Neural cell (in vitro differentiated cells): ENCODE results near the gene RASAL2. TPM values are rescaled to one million over a fixed set of nuclear protein-coding genes. Genes with fewer than 3 reads are reported as not detected.

ENCODE experiments used
- H2AFZ ChIP-seq: fragments of 200-600, 300-800 bp; sonication (generic), shearing (Covaris generic); 2 replicates; pipeline ENCODE4 v1.6.0; 2014; ENCODE audit warnings: low read depth, mild to moderate bottlenecking, antibody characterized with exemption, low read length, moderate library complexity
- H3F3A ChIP-seq: fragments of 200-600 bp; shearing (Covaris generic); 2 replicates; pipeline ENCODE4 v1.6.1; 2016; ENCODE audit warnings: mild to moderate bottlenecking, moderate library complexity, mixed read lengths, antibody characterized with exemption, low read length; ENCODE audit not compliant: insufficient read depth, poor library complexity, severe bottlenecking
- H3K27ac ChIP-seq: fragments of 200-600, 300-800 bp; sonication (generic), shearing (Covaris generic); 2 replicates; pipeline ENCODE4 v1.5.1; 2014; ENCODE audit warnings: mild to moderate bottlenecking, low read length, moderate library complexity
- H3K27me3 ChIP-seq: fragments of 300-800, 200-600 bp; sonication (generic), shearing (Covaris generic); 2 replicates; pipeline ENCODE4 v1.6.0; 2014; ENCODE audit warnings: mild to moderate bottlenecking, low read depth, low read length, moderate library complexity; ENCODE audit not compliant: insufficient read depth
- H3K36me3 ChIP-seq: fragments of 300-800, 200-600 bp; sonication (generic), shearing (Covaris generic); 2 replicates; pipeline ENCODE4 v1.5.1; 2014; ENCODE audit warnings: mild to moderate bottlenecking, antibody characterized with exemption, low read length, moderate library complexity; ENCODE audit not compliant: insufficient read depth
- H3K4me2 ChIP-seq: fragments of 300-800, 200-600 bp; sonication (generic), shearing (Covaris generic); 2 replicates; pipeline ENCODE4 v1.6.0; 2014; ENCODE audit warnings: mild to moderate bottlenecking, low read length
- H3K4me3 ChIP-seq: fragments of 300-800, 200-600 bp; sonication (generic), shearing (Covaris generic); 2 replicates; pipeline ENCODE4 v1.5.1; 2014; ENCODE audit warnings: mild to moderate bottlenecking, low read length, moderate library complexity
- H3K79me2 ChIP-seq: fragments of 200-600 bp; shearing (Covaris generic); replicated peaks from 2 replicates; pipeline ENCODE4 v1.6.0; 2014; ENCODE audit warnings: mild to moderate bottlenecking, low read length, moderate library complexity; ENCODE audit not compliant: insufficient read depth
- H3K9ac ChIP-seq: fragments of 300-800, 200-600 bp; sonication (generic), shearing (Covaris generic); 2 replicates; pipeline ENCODE4 v1.6.1; 2016; ENCODE audit warnings: mild to moderate bottlenecking, low read length, mixed read lengths
- H3K9me2 ChIP-seq: fragments of 200-600 bp; shearing (Covaris generic); 2 replicates; pipeline ENCODE4 v1.6.1; 2016; ENCODE audit warnings: mild to moderate bottlenecking, low read length, mixed read lengths; ENCODE audit not compliant: insufficient read depth
- H3K9me3 ChIP-seq: fragments of 200-600, 300-800 bp; sonication (generic), shearing (Covaris generic); 2 replicates; pipeline ENCODE4 v1.6.1; 2016; ENCODE audit warnings: mild to moderate bottlenecking, mixed run types, low read length, moderate library complexity, mixed read lengths
- H4K20me1 ChIP-seq: fragments of 200-600 bp; shearing (Covaris generic); 2 replicates; pipeline ENCODE4 v1.6.1; 2016; ENCODE audit warnings: mild to moderate bottlenecking, mixed run types; ENCODE audit not compliant: insufficient read depth
- EP300 ChIP-seq: fragments of 450-650 bp; conservative IDR thresholded peaks from 2 replicates; pipeline ENCODE4 v1.6.1; 2014; ENCODE audit warnings: antibody characterized with exemption, mild to moderate bottlenecking, moderate library complexity; ENCODE audit not compliant: poor library complexity, severe bottlenecking
- EZH2 ChIP-seq: fragments of 200-600, 300-800 bp; shearing (Covaris generic), sonication (generic); IDR thresholded peaks from 2 replicates; pipeline ENCODE4 v1.6.1; 2014; ENCODE audit warnings: antibody characterized with exemption, low read length, borderline replicate concordance, mild to moderate bottlenecking; ENCODE audit not compliant: insufficient read depth, poor library complexity, severe bottlenecking
- MXI1 ChIP-seq: fragments of 450-650 bp; conservative IDR thresholded peaks from 2 replicates; pipeline ENCODE4 v1.6.1; 2014; ENCODE audit warnings: antibody characterized with exemption, mild to moderate bottlenecking; ENCODE audit not compliant: poor library complexity, severe bottlenecking
- POLR2AphosphoS5 ChIP-seq: IDR thresholded peaks from 2 replicates; pipeline ENCODE4 v1.6.1; 2012
- RAD21 ChIP-seq: fragments of 450-650 bp; conservative IDR thresholded peaks from 2 replicates; pipeline ENCODE4 v1.6.1; 2014; ENCODE audit warnings: antibody characterized with exemption, mild to moderate bottlenecking, moderate library complexity
- REST ChIP-seq: IDR thresholded peaks from 2 replicates; pipeline ENCODE4 v1.6.1; 2012; ENCODE audit warnings: borderline replicate concordance
- SMC3 ChIP-seq: fragments of 450-650 bp; conservative IDR thresholded peaks from 2 replicates; pipeline ENCODE4 v1.6.1; 2014; ENCODE audit warnings: antibody characterized with exemption, mild to moderate bottlenecking, moderate library complexity; ENCODE audit not compliant: poor library complexity
- TAF1 ChIP-seq: IDR thresholded peaks from 2 replicates; pipeline ENCODE4 v1.6.1; 2012; ENCODE audit warnings: low read depth
- polyA plus RNA-seq: library from polyadenylated mRNA; depleted of rRNA; stranded (reverse); fragments of >200 nt; gene quantifications from 2 replicates; pipeline ENCODE4 v1.2.3, GENCODE V29; 2014
- TF ChIP-seq, protein P1 (sequence below): fragments of 450-650 bp; IDR thresholded peaks from 2 replicates; pipeline ENCODE4 v1.5.1; 2014; ENCODE audit warnings: antibody characterized with exemption, mild to moderate bottlenecking, moderate library complexity; ENCODE audit not compliant: poor library complexity, severe bottlenecking

The RASAL2 gene
- polyA plus RNA-seq, 1 donor from 2014 or later = 73.3 TPM

DNA sequence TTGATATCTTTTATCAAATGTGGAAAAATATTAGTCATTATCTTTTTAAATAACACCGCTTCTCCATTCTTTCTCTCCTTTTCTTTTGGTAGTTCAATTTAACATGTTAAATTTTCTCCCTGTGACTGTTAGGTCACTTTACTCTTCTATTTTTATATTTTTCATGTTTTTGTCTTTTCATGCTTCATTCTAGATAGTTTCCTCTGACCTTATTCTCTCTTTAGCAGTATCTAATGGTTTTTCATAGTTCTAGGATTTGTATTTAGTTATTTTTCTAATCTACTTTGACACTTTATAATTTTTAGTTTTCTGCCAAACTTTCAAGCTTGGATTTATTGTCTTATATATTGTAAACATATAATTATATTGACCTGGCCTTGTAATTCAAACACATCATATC lies 116.0 kb downstream of the RASAL2 start:
- H3K27me3 ChIP-seq = no peaks in the 10 kb centered on the region
- no peak overlapping the region for H3K4me2 ChIP-seq
- no peak overlapping the region for H2AFZ ChIP-seq
- H3K27ac ChIP-seq = no peak overlapping the region
- H3K9me2 ChIP-seq = no peaks in the 10 kb centered on the region
- peaks cover 6% of the 10 kb centered on the region for H3K9me3 ChIP-seq
- no peaks in the 10 kb centered on the region for H3K79me2 ChIP-seq
- H3K4me3 ChIP-seq = no peak overlapping the region
- H3K36me3 ChIP-seq = peaks cover 5% of the 10 kb centered on the region
- H3K9ac ChIP-seq = no peak overlapping the region
- no peaks in the 10 kb centered on the region for H3F3A ChIP-seq
- no peak for TF ChIP-seq EP300
- no peak for TF ChIP-seq SMC3
- TF ChIP-seq MXI1 = no peak
- TF ChIP-seq RAD21 = no peak
- TF ChIP-seq REST = no peak
- TF ChIP-seq POLR2AphosphoS5 = no peak
- TF ChIP-seq EZH2 = no peak
- TF ChIP-seq, protein P1, sequence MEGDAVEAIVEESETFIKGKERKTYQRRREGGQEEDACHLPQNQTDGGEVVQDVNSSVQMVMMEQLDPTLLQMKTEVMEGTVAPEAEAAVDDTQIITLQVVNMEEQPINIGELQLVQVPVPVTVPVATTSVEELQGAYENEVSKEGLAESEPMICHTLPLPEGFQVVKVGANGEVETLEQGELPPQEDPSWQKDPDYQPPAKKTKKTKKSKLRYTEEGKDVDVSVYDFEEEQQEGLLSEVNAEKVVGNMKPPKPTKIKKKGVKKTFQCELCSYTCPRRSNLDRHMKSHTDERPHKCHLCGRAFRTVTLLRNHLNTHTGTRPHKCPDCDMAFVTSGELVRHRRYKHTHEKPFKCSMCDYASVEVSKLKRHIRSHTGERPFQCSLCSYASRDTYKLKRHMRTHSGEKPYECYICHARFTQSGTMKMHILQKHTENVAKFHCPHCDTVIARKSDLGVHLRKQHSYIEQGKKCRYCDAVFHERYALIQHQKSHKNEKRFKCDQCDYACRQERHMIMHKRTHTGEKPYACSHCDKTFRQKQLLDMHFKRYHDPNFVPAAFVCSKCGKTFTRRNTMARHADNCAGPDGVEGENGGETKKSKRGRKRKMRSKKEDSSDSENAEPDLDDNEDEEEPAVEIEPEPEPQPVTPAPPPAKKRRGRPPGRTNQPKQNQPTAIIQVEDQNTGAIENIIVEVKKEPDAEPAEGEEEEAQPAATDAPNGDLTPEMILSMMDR = no peak
- TF ChIP-seq TAF1 = no peak
- no peaks in the 10 kb centered on the region for H4K20me1 ChIP-seq

DNA sequence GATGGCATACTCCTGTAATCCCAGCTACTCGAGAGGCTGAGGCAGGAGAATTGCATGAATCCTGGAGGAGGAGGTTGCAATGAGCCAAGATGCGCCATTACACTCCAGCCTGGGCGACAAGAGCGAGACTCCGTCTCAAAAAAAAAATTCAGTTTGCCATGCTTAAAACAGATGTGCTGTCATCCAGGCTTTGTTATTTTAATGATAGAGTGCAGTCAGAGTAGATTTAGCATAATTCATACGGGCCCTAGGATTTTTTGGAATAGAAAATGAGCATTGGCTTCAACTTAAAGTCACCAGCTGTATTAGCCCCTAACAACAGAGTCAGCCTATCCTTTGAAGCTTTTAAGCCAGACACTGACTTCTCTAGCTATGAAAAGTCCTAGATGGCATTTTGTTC lies 124.6 kb downstream of the RASAL2 start:
- no peak overlapping the region for H3K4me3 ChIP-seq

More for the DNA sequence above, 124.6 kb downstream of the RASAL2 start:
- Histone ChIP-seq H3K9ac (no peak overlapping the region), H3K9me2 (no peaks in the 10 kb centered on the region), H3K79me2 (peaks cover 4% of the 10 kb centered on the region), H3K27me3 (no peaks in the 10 kb centered on the region), H3K4me2 (no peak overlapping the region), H3F3A (no peaks in the 10 kb centered on the region), H3K27ac (no peak overlapping the region), H4K20me1 (no peaks in the 10 kb centered on the region), H2AFZ (no peak overlapping the region), H3K9me3 (no peaks in the 10 kb centered on the region), H3K36me3 (no peaks in the 10 kb centered on the region)
- TF ChIP-seq RAD21 (no peak), MXI1 (no peak), SMC3 (no peak), EP300 (no peak), REST (no peak), POLR2AphosphoS5 (no peak), EZH2 (no peak), TAF1 (no peak)
- TF ChIP-seq, protein P1 = no peak
